Suprapubic skin (tissue), 3 donors: ENCODE measurements around the gene CRACR2B.

ENCODE experiments used
- CTCF ChIP-seq, 2 donors: fragments of 200-600 bp in 1 of 2; fragments of 450-650 bp in 1 of 2; sonication (generic) in 1 of 2; IDR thresholded peaks; one replicate each; pipeline ENCODE4 v1.5.1; 2016 to 2019; ENCODE audit warnings: antibody characterized with exemption in 2 of 2, mild to moderate bottlenecking in 1 of 2, moderate library complexity in 1 of 2
- POLR2A ChIP-seq, 2 donors: fragments of 450-650 bp; IDR thresholded peaks; one replicate each; pipeline ENCODE4 v1.6.1; 2017; ENCODE audit warnings: antibody characterized with exemption in 2 of 2, mild to moderate bottlenecking in 2 of 2, moderate library complexity in 2 of 2

GRCh38 chr11:818396-819128 lies 9.2 kb upstream of the CRACR2B start, which contains the start of gene PNPLA2:
- no peak for TF ChIP-seq CTCF (IDR thresholded peaks at IDR 0.05)
- TF ChIP-seq POLR2A (IDR thresholded peaks at IDR 0.05) = no peak
